Measurements from ENCODE around the gene CDC42BPA.

The CDC42BPA gene

DNA sequence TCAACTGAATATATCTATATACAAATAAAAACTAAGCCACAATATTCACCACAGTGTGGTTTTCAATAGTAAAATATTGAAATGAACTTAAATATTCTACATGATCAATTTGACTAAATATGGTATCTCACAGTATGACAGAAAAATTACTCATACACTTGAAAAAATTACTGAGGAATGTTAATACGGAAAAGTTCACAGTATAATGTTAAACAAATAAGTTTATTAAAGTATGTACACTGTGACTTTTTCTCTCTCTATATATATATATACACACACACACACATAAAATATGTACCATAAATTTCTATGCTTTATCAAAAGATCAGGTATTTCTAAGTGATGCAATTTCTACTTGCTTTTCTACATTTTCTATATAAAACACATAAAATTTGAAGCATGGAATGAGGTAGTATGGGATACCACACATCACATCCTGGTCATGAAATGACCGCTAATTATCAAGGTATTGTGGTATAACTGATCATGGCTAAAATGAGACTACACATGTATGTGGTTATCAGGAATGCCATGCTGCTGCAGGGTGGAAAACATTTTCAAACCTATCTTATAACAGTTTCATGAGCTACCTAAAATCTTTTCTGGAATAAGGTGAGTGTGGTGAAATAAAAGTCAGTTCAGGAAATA lies 102.3 kb downstream of the CDC42BPA start:
- no peak for TF ChIP-seq TAF1 (IDR thresholded peaks at IDR 0.05; ENCODE audit: borderline replicate concordance, low read depth, low read length)
- no peak for TF ChIP-seq POLR2AphosphoS5 (IDR thresholded peaks at IDR 0.05; ENCODE audit: low read depth, low read length)
- TF ChIP-seq POLR2A (IDR thresholded peaks at IDR 0.05; ENCODE audit: low read depth, low read length): no peak
- FAIRE-seq (no peak), DNase-seq (ENCODE audit: insufficient read length) (no peak)

DNA sequence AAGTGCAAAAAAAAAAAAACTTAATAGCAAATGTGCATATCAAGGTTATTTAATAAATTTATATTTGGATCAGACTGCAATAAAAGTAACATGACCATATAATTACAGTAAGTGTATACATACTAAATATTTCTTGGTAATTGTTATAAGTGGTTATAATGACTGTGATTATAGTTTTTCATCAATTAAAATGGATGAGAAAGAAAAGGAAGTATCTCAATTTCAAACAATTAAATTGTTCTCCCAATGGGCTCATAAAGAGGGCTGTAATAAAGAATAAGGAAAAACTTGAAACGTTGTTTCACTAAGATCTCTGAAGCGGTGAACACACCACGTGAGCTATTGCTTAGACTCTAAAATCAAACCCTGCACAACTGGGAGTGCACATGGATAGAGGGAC lies 104.1 kb downstream of the CDC42BPA start:
- no peak for TF ChIP-seq POLR2AphosphoS5 (IDR thresholded peaks at IDR 0.05; ENCODE audit: low read depth, low read length)
- TF ChIP-seq TAF1 (IDR thresholded peaks at IDR 0.05; ENCODE audit: borderline replicate concordance, low read depth, low read length): no peak
- TF ChIP-seq POLR2A (IDR thresholded peaks at IDR 0.05; ENCODE audit: low read depth, low read length): no peak
- FAIRE-seq: no peak

DNA sequence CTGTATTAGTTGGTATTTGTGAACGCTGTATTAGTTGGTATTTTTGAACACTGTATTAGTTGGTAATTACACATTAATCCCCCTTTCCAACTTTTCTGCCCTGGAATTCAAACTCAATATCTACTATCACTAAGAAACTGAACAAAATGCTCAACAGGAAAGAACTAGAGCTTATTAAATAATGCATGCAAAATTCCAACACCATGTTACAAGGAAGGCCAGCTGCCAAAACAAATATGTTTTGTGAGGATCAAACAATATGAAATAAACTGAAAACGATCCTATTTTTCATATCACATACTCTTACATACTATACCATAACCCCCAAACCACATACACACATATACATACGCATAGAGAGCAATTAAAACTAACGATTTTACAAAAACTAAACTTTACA lies 104.9 kb downstream of the CDC42BPA start:
- no peak for FAIRE-seq
- no peak for TF ChIP-seq POLR2A (IDR thresholded peaks at IDR 0.05; ENCODE audit: low read depth, low read length)
- no peak for TF ChIP-seq TAF1 (IDR thresholded peaks at IDR 0.05; ENCODE audit: borderline replicate concordance, low read depth, low read length)
- no peak for TF ChIP-seq POLR2AphosphoS5 (IDR thresholded peaks at IDR 0.05; ENCODE audit: low read depth, low read length)
- DNase-seq (ENCODE audit: insufficient read length): no peak

More for the DNA sequence above, 104.1 kb downstream of the CDC42BPA start:
- no peak for DNase-seq (ENCODE audit: insufficient read length)

DNA sequence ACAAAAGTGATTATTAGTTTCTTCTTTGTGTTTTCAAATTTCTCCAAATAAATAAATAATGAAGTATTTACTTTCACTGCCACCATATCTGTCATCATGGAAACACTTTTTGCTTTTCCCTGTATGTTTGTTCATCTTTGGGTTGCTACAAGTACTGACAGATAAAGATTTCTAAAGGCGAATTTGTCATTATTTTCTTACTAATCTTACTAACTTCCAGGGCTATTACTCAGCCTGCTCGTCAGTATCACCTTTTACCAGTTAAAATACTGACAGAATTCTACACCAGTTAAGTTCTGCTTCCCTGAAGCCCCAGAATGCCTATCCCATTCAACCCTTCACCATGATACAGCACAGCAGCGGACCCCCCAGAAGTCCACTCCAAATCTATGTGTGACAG lies 106.1 kb downstream of the CDC42BPA start:
- no peak for TF ChIP-seq TAF1 (IDR thresholded peaks at IDR 0.05; ENCODE audit: borderline replicate concordance, low read depth, low read length)
- no peak for TF ChIP-seq POLR2AphosphoS5 (IDR thresholded peaks at IDR 0.05; ENCODE audit: low read depth, low read length)
- TF ChIP-seq POLR2A (IDR thresholded peaks at IDR 0.05; ENCODE audit: low read depth, low read length): no peak
- FAIRE-seq (no peak), DNase-seq (ENCODE audit: insufficient read length) (no peak)

DNA sequence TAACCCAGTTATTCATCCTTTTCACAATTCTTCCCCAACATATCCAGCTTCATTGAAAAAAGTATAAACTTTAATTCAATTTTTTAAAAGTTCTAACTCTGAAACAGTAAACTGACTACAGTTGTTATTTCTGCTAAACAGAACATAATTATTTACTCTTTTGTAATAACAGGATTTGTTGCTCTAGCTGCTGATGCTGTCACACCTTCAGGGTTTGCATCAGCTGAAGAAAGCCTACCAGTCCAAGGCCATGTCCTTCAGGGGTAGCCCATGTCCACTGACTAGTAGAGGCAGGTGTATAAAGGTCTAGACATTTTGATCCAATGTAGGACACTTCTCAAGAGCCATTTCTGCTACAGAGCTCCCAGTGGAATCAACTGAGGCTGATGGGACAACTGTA lies 107.7 kb downstream of the CDC42BPA start:
- DNase-seq (ENCODE audit: insufficient read length): no peak
- no peak for FAIRE-seq
- TF ChIP-seq POLR2AphosphoS5 (IDR thresholded peaks at IDR 0.05; ENCODE audit: low read depth, low read length) (no peak), POLR2A (IDR thresholded peaks at IDR 0.05; ENCODE audit: low read depth, low read length) (no peak), TAF1 (IDR thresholded peaks at IDR 0.05; ENCODE audit: borderline replicate concordance, low read depth, low read length) (no peak)

DNA sequence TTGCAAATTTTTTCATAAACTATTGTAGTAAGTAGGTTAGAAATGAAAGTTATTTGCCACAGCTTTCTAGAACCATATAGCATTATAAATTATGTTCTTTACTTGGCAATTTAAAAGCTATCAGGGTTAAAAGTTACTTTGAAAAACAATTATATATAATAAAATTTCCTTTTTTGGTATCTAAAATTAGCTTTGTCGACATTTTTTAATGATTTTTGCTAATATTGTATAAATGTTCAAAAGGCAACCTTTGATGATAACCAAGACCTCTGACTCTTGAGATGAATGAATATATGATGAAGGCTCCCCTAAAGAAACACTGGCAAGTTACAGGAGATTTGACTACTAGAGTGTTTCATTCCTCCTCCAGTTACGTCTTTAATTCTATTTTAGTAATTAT lies 121.2 kb downstream of the CDC42BPA start:
- TF ChIP-seq POLR2AphosphoS5 (IDR thresholded peaks at IDR 0.05; ENCODE audit: low read depth, low read length) (no peak), POLR2A (IDR thresholded peaks at IDR 0.05; ENCODE audit: low read depth, low read length) (no peak), TAF1 (IDR thresholded peaks at IDR 0.05; ENCODE audit: borderline replicate concordance, low read depth, low read length) (no peak)
- FAIRE-seq (no peak), DNase-seq (ENCODE audit: insufficient read length) (no peak)

DNA sequence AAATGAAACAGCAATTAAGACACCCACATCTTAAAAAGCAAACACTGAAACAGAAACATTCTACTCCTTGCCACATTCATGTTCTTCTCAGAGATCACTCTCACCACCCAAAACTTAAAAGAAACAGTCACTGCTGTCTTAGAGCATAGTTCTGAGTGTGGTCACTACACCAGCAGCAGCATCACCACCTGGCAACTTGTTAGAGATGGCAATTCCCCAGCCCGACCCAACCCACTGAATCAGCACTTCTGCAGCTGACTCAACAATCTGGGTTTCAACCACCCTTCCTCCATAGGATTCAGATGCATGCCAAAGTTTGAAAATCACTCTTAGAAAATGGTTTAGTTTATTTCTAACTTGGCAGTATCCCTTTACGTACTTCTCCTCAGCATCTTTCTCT lies 126.1 kb downstream of the CDC42BPA start:
- no peak for TF ChIP-seq POLR2A (IDR thresholded peaks at IDR 0.05; ENCODE audit: low read depth, low read length)
- no peak for TF ChIP-seq TAF1 (IDR thresholded peaks at IDR 0.05; ENCODE audit: borderline replicate concordance, low read depth, low read length)
- no peak for TF ChIP-seq POLR2AphosphoS5 (IDR thresholded peaks at IDR 0.05; ENCODE audit: low read depth, low read length)
- no peak for DNase-seq (ENCODE audit: insufficient read length)
- peak; percentile 46 for FAIRE-seq

DNA sequence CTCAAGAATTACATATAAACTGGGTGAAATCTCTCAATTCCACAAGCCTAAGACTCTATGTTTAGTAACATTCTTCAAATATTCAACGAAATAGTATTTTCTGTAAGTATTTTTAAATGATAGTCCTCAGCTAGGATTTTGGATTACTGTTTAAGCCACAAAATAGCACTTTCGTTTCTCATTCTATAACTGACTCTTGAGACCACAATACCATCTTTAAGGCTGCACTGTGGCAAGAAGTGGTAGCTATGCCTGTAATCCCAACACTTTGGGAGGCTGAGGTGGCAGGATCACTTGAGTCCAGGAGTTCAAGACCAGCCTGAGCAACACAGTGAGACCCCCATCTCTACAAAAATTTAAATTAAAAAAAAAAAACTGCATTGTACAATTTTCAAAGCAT lies 126.7 kb downstream of the CDC42BPA start:
- FAIRE-seq (no peak), DNase-seq (ENCODE audit: insufficient read length) (no peak)
- TF ChIP-seq POLR2AphosphoS5 (IDR thresholded peaks at IDR 0.05; ENCODE audit: low read depth, low read length) (no peak), TAF1 (IDR thresholded peaks at IDR 0.05; ENCODE audit: borderline replicate concordance, low read depth, low read length) (no peak), POLR2A (IDR thresholded peaks at IDR 0.05; ENCODE audit: low read depth, low read length) (no peak)

DNA sequence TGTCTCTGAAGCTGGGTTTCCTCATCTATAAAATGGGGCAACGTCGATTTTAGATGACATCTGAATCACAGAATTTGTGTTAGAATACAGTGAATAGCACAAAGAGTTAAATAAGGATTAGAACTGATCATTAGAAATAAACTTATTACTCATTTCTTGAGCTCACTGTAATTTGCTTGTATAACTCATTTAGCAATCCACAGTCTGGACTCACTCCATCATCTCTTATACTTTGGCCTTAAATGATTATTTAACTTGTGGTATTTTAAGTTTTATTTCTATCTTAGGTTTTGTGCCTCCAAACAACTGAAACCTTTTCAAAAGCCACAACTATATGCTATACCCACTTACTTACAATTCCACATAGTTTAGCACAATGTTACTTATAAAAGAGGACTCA lies 128.0 kb downstream of the CDC42BPA start:
- no peak for FAIRE-seq
- DNase-seq (ENCODE audit: insufficient read length): no peak
- no peak for TF ChIP-seq POLR2AphosphoS5 (IDR thresholded peaks at IDR 0.05; ENCODE audit: low read depth, low read length)
- no peak for TF ChIP-seq TAF1 (IDR thresholded peaks at IDR 0.05; ENCODE audit: borderline replicate concordance, low read depth, low read length)
- TF ChIP-seq POLR2A (IDR thresholded peaks at IDR 0.05; ENCODE audit: low read depth, low read length): no peak

DNA sequence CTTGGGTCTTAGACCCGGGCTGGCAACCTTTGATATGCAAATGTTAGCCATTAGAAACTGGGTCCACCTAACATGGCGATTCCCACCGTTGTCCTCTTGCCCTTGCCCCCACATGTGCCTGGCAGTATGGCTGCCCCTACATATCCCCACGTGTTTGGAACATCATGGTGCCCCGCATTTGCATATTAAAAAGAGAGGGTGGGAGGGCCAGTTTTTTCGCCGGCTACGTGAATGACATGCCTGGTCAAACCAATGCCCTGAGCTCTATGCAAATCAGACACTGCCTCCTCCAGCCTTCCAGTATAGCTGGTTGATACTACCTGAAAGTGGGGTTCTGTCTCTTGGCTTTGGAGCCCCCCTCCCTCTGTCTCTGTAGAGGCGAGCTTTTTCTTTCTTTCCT lies 133.0 kb downstream of the CDC42BPA start:
- DNase-seq (ENCODE audit: insufficient read length) (no peak), FAIRE-seq (no peak)
- TF ChIP-seq TAF1 (IDR thresholded peaks at IDR 0.05; ENCODE audit: borderline replicate concordance, low read depth, low read length) (no peak), POLR2A (IDR thresholded peaks at IDR 0.05; ENCODE audit: low read depth, low read length) (no peak), POLR2AphosphoS5 (IDR thresholded peaks at IDR 0.05; ENCODE audit: low read depth, low read length) (no peak)

DNA sequence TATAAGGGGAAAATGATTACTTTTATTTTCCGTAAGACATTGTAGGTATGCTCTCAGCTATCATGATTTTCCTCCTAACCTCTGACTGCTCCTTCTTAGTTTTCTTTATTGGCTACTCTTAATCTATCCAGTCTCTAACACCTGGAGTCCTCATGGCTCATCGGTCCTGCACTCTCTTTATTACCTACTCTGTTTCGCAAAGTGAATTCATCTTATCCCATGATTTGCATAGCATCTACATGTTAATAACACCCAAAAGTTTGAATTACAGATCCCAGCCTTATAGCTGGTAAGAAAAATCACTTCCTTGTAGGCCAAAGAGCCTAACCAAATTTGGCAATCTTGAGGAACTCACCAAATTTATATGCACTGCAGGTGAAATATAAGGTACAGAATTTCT lies 136.3 kb downstream of the CDC42BPA start:
- TF ChIP-seq POLR2A (IDR thresholded peaks at IDR 0.05; ENCODE audit: low read depth, low read length) (no peak), TAF1 (IDR thresholded peaks at IDR 0.05; ENCODE audit: borderline replicate concordance, low read depth, low read length) (no peak), POLR2AphosphoS5 (IDR thresholded peaks at IDR 0.05; ENCODE audit: low read depth, low read length) (no peak)
- DNase-seq (ENCODE audit: insufficient read length) (no peak), FAIRE-seq (no peak)

DNA sequence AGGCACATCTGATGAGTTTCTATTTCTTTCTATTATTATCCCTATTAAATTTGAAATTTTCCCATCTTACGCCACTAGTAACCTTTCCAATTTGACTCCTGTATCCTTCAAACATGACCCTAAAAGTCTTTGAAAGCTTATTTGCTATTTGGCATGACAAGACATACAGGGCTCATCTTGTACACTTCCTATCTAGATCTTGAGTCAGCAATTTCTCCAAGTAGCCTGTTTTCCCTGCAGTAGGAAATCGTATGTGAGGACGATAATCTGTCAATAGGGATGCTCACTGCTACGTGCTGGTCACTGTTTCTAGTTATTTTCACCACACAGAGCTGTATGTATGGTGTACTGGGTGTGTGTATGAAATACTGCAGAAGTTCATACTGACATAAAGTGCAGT lies 142.7 kb downstream of the CDC42BPA start:
- TF ChIP-seq POLR2A (IDR thresholded peaks at IDR 0.05; ENCODE audit: low read depth, low read length) (no peak), POLR2AphosphoS5 (IDR thresholded peaks at IDR 0.05; ENCODE audit: low read depth, low read length) (no peak), TAF1 (IDR thresholded peaks at IDR 0.05; ENCODE audit: borderline replicate concordance, low read depth, low read length) (no peak)
- FAIRE-seq: no peak
- no peak for DNase-seq (ENCODE audit: insufficient read length)

All from GM12892 (cell line).